H1 (cell line): ENCODE measurements around the gene DCLK1. TPM values are rescaled to one million over a fixed set of nuclear protein-coding genes. Genes with fewer than 3 reads are reported as not detected.

Experiments used
- CTCF ChIA-PET: fragments of 300-600 bp; sonication (Branson Sonifier 250); formaldehyde crosslinking; loops from one replicate; lab custom pipeline; 2021; ENCODE audit not compliant: partially characterized antibody; lab: Charles Lee
- POLR2A ChIA-PET: fragments of 300-600 bp; sonication (Branson Sonifier 250); formaldehyde crosslinking; loops from one replicate; lab custom pipeline; 2021; ENCODE audit warnings: inconsistent platforms; ENCODE audit not compliant: partially characterized antibody; lab: Charles Lee
- DNase-seq, 2 experiments: peaks; one replicate each; pipeline versions ENCODE4 v3.0.0 to v3.0.0-alpha.2; 2010 to 2022; ENCODE audit warnings: low spot score in 2 of 2, low read depth in 1 of 2, mixed read lengths in 1 of 2
- FAIRE-seq: peaks from 2 replicates; lab custom pipeline; 2011; peaks lifted over from hg19 to GRCh38; lab: Jason Lieb, UNC
- H2AFZ ChIP-seq: 2 replicates; pipeline ENCODE4 v1.8.1; 2012; ENCODE audit warnings: low read length, inconsistent platforms
- H2AK5ac ChIP-seq: 2 replicates; pipeline ENCODE4 v1.6.1; 2013; ENCODE audit warnings: low read depth, low read length
- H2BK120ac ChIP-seq: replicated peaks from 2 replicates; pipeline ENCODE3; 2013; ENCODE audit warnings: low read depth, low read length, inconsistent platforms
- H2BK12ac ChIP-seq: 2 replicates; pipeline ENCODE4 v1.6.1; 2013; ENCODE audit warnings: low read depth, low read length
- H2BK15ac ChIP-seq: 2 replicates; pipeline ENCODE4 v1.6.1; 2013; ENCODE audit warnings: low read length
- H2BK20ac ChIP-seq: 2 replicates; pipeline ENCODE4 v1.6.1; 2013; ENCODE audit warnings: low read length
- H2BK5ac ChIP-seq: 2 replicates; pipeline ENCODE4 v1.6.1; 2013; ENCODE audit warnings: low read depth, low read length
- H3K14ac ChIP-seq: 2 replicates; pipeline ENCODE4 v1.6.1; 2013; ENCODE audit warnings: inconsistent platforms; ENCODE audit not compliant: insufficient read length
- H3K18ac ChIP-seq: 2 replicates; pipeline ENCODE4 v1.6.1; 2013; ENCODE audit warnings: low read length; ENCODE audit errors: extremely low read depth
- H3K23ac ChIP-seq: 2 replicates; pipeline ENCODE4 v1.6.1; 2013; ENCODE audit warnings: inconsistent platforms; ENCODE audit not compliant: insufficient read length
- H3K23me2 ChIP-seq: 2 replicates; pipeline ENCODE4 v1.6.1; 2013; ENCODE audit warnings: low read depth, low read length
- H3K27ac ChIP-seq: 2 replicates; pipeline ENCODE4 v1.6.1; 2011; ENCODE audit warnings: low read depth, low read length, inconsistent platforms
- H3K27me3 ChIP-seq, 4 experiments: replicated peaks in 1 of 4; 1 replicate in 1 of 4; 2 replicates in 3 of 4; pipeline versions ENCODE4 v1.6.1 to v1.8.1; 2011 to 2013; ENCODE audit warnings: low read length in 3 of 4, mild to moderate bottlenecking in 3 of 4, inconsistent platforms in 2 of 4, mixed read lengths in 2 of 4, moderate library complexity in 1 of 4; ENCODE audit not compliant: control insufficient read depth in 3 of 4, insufficient read depth in 3 of 4; ENCODE audit errors: extremely low read depth in 1 of 4
- H3K36me3 ChIP-seq, 4 experiments: 2 replicates each; pipeline versions ENCODE4 v1.6.1 to v1.8.1; 2011 to 2013; ENCODE audit warnings: mild to moderate bottlenecking in 4 of 4, low read length in 3 of 4, moderate library complexity in 2 of 4, control low read depth in 1 of 4, inconsistent platforms in 1 of 4; ENCODE audit not compliant: insufficient read depth in 4 of 4, control insufficient read depth in 2 of 4
- H3K4ac ChIP-seq: replicated peaks from 2 replicates; pipeline ENCODE3; 2013; ENCODE audit warnings: low read length, low read depth, mixed read lengths, inconsistent platforms; ENCODE audit not compliant: insufficient read length
- H3K4me1 ChIP-seq, 4 experiments: replicated peaks in 1 of 4; 1 replicate in 1 of 4; 2 replicates in 3 of 4; pipeline versions ENCODE4 v1.6.1 to v1.8.1; 2011 to 2013; ENCODE audit warnings: low read length in 3 of 4, inconsistent platforms in 2 of 4, mixed read lengths in 1 of 4; ENCODE audit not compliant: insufficient read depth in 4 of 4, control insufficient read depth in 3 of 4
- H3K4me2 ChIP-seq, 2 experiments: 2 replicates each; pipeline versions ENCODE4 v1.6.1 to v1.8.1; 2011 to 2013; ENCODE audit warnings: low read depth in 2 of 2, low read length in 2 of 2, control low read depth in 1 of 2, inconsistent platforms in 1 of 2, mild to moderate bottlenecking in 1 of 2; ENCODE audit not compliant: insufficient read depth in 1 of 2
- H3K4me3 ChIP-seq, 4 experiments: fragments of 200-600, 300-600 bp in 1 of 4; sonication (generic), shearing (Covaris generic), sonication (Bioruptor Twin) in 1 of 4; 2 replicates each; pipeline versions ENCODE4 v1.5.1 to v1.8.1; 2011 to 2016; ENCODE audit warnings: low read length in 4 of 4, low read depth in 3 of 4, control low read depth in 2 of 4, inconsistent platforms in 2 of 4, mild to moderate bottlenecking in 2 of 4, mixed read lengths in 1 of 4, moderate library complexity in 1 of 4; ENCODE audit not compliant: insufficient read depth in 2 of 4; ENCODE audit errors: extremely low read depth in 1 of 4
- H3K56ac ChIP-seq: replicated peaks from 2 replicates; pipeline ENCODE3; 2013; ENCODE audit warnings: low read depth, mild to moderate bottlenecking, mixed read lengths, low read length, inconsistent platforms; ENCODE audit not compliant: insufficient read length
- H3K79me1 ChIP-seq: 2 replicates; pipeline ENCODE4 v1.6.1; 2013; ENCODE audit warnings: low read depth, low read length, control low read depth
- H3K79me2 ChIP-seq, 2 experiments: 2 replicates each; pipeline versions ENCODE4 v1.6.1 to v1.8.1; 2012 to 2013; ENCODE audit warnings: low read length in 2 of 2, mild to moderate bottlenecking in 2 of 2, inconsistent platforms in 1 of 2; ENCODE audit not compliant: insufficient read depth in 2 of 2, control insufficient read depth in 1 of 2
- H3K9ac ChIP-seq, 4 experiments: replicated peaks in 1 of 4; 1 replicate in 1 of 4; 2 replicates in 3 of 4; pipeline versions ENCODE4 v1.6.1 to v1.8.1; 2011 to 2013; ENCODE audit warnings: low read depth in 3 of 4, low read length in 3 of 4, control low read depth in 2 of 4, mild to moderate bottlenecking in 2 of 4, moderate library complexity in 2 of 4, inconsistent platforms in 1 of 4; ENCODE audit errors: extremely low read depth in 1 of 4
- H3K9me3 ChIP-seq, 2 experiments: 2 replicates each; pipeline versions ENCODE4 v1.6.1 to v1.8.1; 2012 to 2013; ENCODE audit warnings: mild to moderate bottlenecking in 2 of 2, moderate library complexity in 2 of 2, control low read depth in 1 of 2, inconsistent platforms in 1 of 2, low read depth in 1 of 2, low read length in 1 of 2, mixed read lengths in 1 of 2; ENCODE audit not compliant: insufficient read depth in 2 of 2
- H4K20me1 ChIP-seq, 2 experiments: replicated peaks in 1 of 2; 2 replicates each; pipeline versions ENCODE3 to v1.8.1; 2011 to 2013; ENCODE audit warnings: inconsistent platforms in 2 of 2, low read length in 2 of 2, mild to moderate bottlenecking in 1 of 2; ENCODE audit not compliant: insufficient read depth in 2 of 2, control insufficient read depth in 1 of 2
- H4K5ac ChIP-seq: 2 replicates; pipeline ENCODE4 v1.6.1; 2013; ENCODE audit warnings: low read length, low read depth, mixed read lengths, inconsistent platforms; ENCODE audit not compliant: insufficient read length
- H4K8ac ChIP-seq: 2 replicates; pipeline ENCODE4 v1.8.0; 2013; ENCODE audit warnings: mild to moderate bottlenecking, moderate library complexity, low read length, inconsistent platforms; ENCODE audit not compliant: insufficient read depth; ENCODE audit errors: extremely low read depth
- H4K91ac ChIP-seq: replicated peaks from 2 replicates; pipeline ENCODE3; 2013; ENCODE audit warnings: low read length, mixed read lengths, inconsistent platforms; ENCODE audit not compliant: insufficient read length
- BACH1 ChIP-seq: IDR thresholded peaks from 2 replicates; pipeline ENCODE4 v1.6.1; 2012; ENCODE audit warnings: low read length, improper control_type of control experiment
- CBX5 ChIP-seq: fragments of 300-800, 300-1000 bp; sonication (generic); IDR thresholded peaks from 2 replicates; pipeline ENCODE4 v1.7.1; 2016; ENCODE audit warnings: antibody characterized with exemption, low read length, low read depth
- JUND ChIP-seq: IDR thresholded peaks from 2 replicates; pipeline ENCODE4 v1.6.1; 2011; ENCODE audit warnings: mild to moderate bottlenecking, improper control_type of control experiment, low read length
- KDM5A ChIP-seq: fragments of 200-600 bp; IDR thresholded peaks from 2 replicates; pipeline ENCODE4 v1.7.1; 2012; ENCODE audit warnings: mild to moderate bottlenecking, low read length, inconsistent platforms, mixed read lengths
- RFX5 ChIP-seq: IDR thresholded peaks from 2 replicates; pipeline ENCODE4 v1.6.1; 2011; ENCODE audit warnings: low read depth, low read length, improper control_type of control experiment, borderline replicate concordance
- RXRA ChIP-seq: IDR thresholded peaks from 2 replicates; pipeline ENCODE4 v1.6.1; 2011; ENCODE audit warnings: low read depth, mild to moderate bottlenecking, low read length, moderate library complexity; ENCODE audit not compliant: insufficient read depth
- SAP30 ChIP-seq: fragments of 300-600 bp; sonication (generic); IDR thresholded peaks from 2 replicates; pipeline ENCODE4 v1.7.1; 2012; ENCODE audit warnings: low read length, moderate library complexity, mild to moderate bottlenecking, inconsistent platforms; ENCODE audit not compliant: insufficient read depth, insufficient replicate concordance
- SIN3A ChIP-seq, 2 experiments: IDR thresholded peaks in 1 of 2; conservative IDR thresholded peaks in 1 of 2; 2 replicates each; pipeline ENCODE4 v1.6.1; 2011 to 2012; ENCODE audit warnings: low read length in 2 of 2, improper control_type of control experiment in 1 of 2, low read depth in 1 of 2, mild to moderate bottlenecking in 1 of 2
- SP1 ChIP-seq: IDR thresholded peaks from 2 replicates; pipeline ENCODE4 v1.6.1; 2011; ENCODE audit warnings: low read depth, low read length
- SUZ12 ChIP-seq: fragments of 200-600 bp; sonication (generic); IDR thresholded peaks from 2 replicates; pipeline ENCODE4 v1.6.1; 2012; ENCODE audit warnings: mild to moderate bottlenecking, inconsistent platforms, low read length, moderate library complexity, mixed read lengths
- TCF12 ChIP-seq: IDR thresholded peaks from 2 replicates; pipeline ENCODE4 v1.6.1; 2011; ENCODE audit warnings: low read depth, mild to moderate bottlenecking, low read length
- WGBS, 2 experiments: shearing (Covaris generic) in 1 of 2; methylation state at CpG; one replicate each; pipeline versions ENCODE4 v1.1.6 to v1.1.7; 2013 to 2015; ENCODE audit warnings: low lambda C conversion rate in 2 of 2, mixed read lengths in 2 of 2, inconsistent platforms in 1 of 2, low coverage in 1 of 2, missing lambda C conversion rate in 1 of 2; ENCODE audit not compliant: insufficient replicate concordance in 2 of 2, insufficient coverage in 1 of 2, insufficient read length in 1 of 2; ENCODE audit errors: extremely low coverage in 1 of 2, missing lambda C conversion rate in 1 of 2; 5-methylcytosine and 5-hydroxymethylcytosine counted together
- polyA plus RNA-seq, 7 experiments: library from polyadenylated mRNA; depleted of rRNA in 3 of 7; stranded (reverse) in 5 of 7; unstranded in 2 of 7; fragments of >200 nt in 5 of 7; fragments of 200-250 nt in 2 of 7; gene quantifications; 1 replicate in 5 of 7; 2 replicates in 1 of 7; 4 replicates in 1 of 7; pipeline versions ENCODE4 v1.2.1 to v1.2.3, GENCODE V29; 2011 to 2013; ENCODE audit warnings: missing spikeins in 2 of 7, mixed read lengths in 2 of 7
- total RNA-seq: library from RNA; stranded (reverse); fragmentation: NEBNext Ultra II Directional; extraction: Animal tissue kit (Norgen Biotek cat#: 25700); gene quantifications from 2 replicates; pipeline ENCODE4 v1.2.1, GENCODE V29; 2021
- TF ChIP-seq, protein P1 (sequence below), 3 experiments: IDR thresholded peaks; 1 replicate in 2 of 3; 2 replicates in 1 of 3; pipeline versions ENCODE4 v1.5.1 to v1.6.1; 2011; ENCODE audit warnings: low read length in 3 of 3, mild to moderate bottlenecking in 3 of 3, inconsistent platforms in 2 of 3, low read depth in 1 of 3, moderate library complexity in 1 of 3; ENCODE audit not compliant: insufficient read depth in 1 of 3; ENCODE audit errors: control extremely low read depth in 1 of 3

Gene DCLK1
- total and polyA plus RNA-seq, 2 of the 8 experiments (the other 6 are each of a cell fraction or from before 2014, with no cell fraction given) = 22.8 to 41.0 TPM

DNA sequence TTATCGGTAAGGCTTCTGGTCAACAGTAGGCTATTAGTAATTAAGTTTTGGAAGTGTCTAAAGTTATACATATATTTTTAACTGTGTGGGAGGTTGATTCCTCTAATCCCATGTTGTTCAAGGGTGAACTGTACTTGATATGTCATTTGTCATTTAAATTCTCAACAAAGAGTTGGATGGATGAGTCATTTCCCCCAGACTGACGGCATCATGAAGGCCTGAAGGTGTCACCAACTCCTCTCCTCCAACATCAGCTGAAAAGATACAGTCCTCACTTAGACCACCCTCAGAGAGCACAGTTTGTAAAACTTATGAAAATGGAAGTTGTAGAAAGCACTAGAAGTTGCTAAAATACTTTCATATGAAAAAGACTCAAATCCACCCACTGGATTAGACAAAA lies 48.8 kb downstream of the DCLK1 start:
- no peak overlapping the region for H3K18ac ChIP-seq
- H2BK15ac ChIP-seq = no peak overlapping the region
- H4K20me1 ChIP-seq = no peaks in the 10 kb centered on the region
- no peak overlapping the region for H3K27ac ChIP-seq
- DNase-seq (no peak), FAIRE-seq (no peak)
- POLR2A ChIA-PET = no interaction called here
- H4K5ac ChIP-seq = no peak overlapping the region
- CTCF ChIA-PET = no interaction called here
- no peak overlapping the region for H4K91ac ChIP-seq
- 93% methylated on average over 2 of the region's 2 CpGs; no CpG with 5 or more reads in 1 of the 2 experiments for WGBS, 2 experiments
- H2BK20ac ChIP-seq = no peak overlapping the region
- H2BK12ac ChIP-seq = no peak overlapping the region
- no peaks in the 10 kb centered on the region for H3K36me3 ChIP-seq
- H3K4me1 ChIP-seq = peaks cover 0 to 8% (median 4%) of the 10 kb centered on the region in 4 experiments; a peak in 4 of 7 replicates
- no peak overlapping the region for H3K14ac ChIP-seq
- H3K23me2 ChIP-seq = no peaks in the 10 kb centered on the region
- no peak overlapping the region for H2BK120ac ChIP-seq
- H3K27me3 ChIP-seq = no peaks in the 10 kb centered on the region
- no peak overlapping the region for H3K56ac ChIP-seq
- H4K8ac ChIP-seq = no peak overlapping the region
- no peak overlapping the region for H2AFZ ChIP-seq
- no peak overlapping the region for H3K4ac ChIP-seq
- no peak overlapping the region for H3K9ac ChIP-seq
- no peak overlapping the region for H3K4me3 ChIP-seq
- H3K79me2 ChIP-seq = no peaks in the 10 kb centered on the region
- H3K4me2 ChIP-seq = no peak overlapping the region; a peak in 1 of 4 replicates
- no peak overlapping the region for H2AK5ac ChIP-seq
- H3K9me3 ChIP-seq = no peaks in the 10 kb centered on the region
- no peak overlapping the region for H2BK5ac ChIP-seq
- no peaks in the 10 kb centered on the region for H3K79me1 ChIP-seq
- no peak overlapping the region for H3K23ac ChIP-seq
- TF ChIP-seq RXRA (no peak), SAP30 (no peak), SIN3A (conservative IDR thresholded peaks at IDR 0.05 in 1 of 2, IDR thresholded peaks at IDR 0.05 in 1 of 2; ENCODE audit: low read depth in 1 of 2, low read length in 2 of 2) (no peak), RFX5 (no peak), KDM5A (no peak), CBX5 (no peak), SP1 (no peak), BACH1 (no peak), TCF12 (no peak), SUZ12 (no peak), JUND (no peak)
- TF ChIP-seq, protein P1, sequence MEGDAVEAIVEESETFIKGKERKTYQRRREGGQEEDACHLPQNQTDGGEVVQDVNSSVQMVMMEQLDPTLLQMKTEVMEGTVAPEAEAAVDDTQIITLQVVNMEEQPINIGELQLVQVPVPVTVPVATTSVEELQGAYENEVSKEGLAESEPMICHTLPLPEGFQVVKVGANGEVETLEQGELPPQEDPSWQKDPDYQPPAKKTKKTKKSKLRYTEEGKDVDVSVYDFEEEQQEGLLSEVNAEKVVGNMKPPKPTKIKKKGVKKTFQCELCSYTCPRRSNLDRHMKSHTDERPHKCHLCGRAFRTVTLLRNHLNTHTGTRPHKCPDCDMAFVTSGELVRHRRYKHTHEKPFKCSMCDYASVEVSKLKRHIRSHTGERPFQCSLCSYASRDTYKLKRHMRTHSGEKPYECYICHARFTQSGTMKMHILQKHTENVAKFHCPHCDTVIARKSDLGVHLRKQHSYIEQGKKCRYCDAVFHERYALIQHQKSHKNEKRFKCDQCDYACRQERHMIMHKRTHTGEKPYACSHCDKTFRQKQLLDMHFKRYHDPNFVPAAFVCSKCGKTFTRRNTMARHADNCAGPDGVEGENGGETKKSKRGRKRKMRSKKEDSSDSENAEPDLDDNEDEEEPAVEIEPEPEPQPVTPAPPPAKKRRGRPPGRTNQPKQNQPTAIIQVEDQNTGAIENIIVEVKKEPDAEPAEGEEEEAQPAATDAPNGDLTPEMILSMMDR (IDR thresholded peaks at IDR 0.05; ENCODE audit: control extremely low read depth in 1 of 3, insufficient read depth in 1 of 3, low read depth in 1 of 3, low read length in 3 of 3) = no peak
